HTR-8/SVneo (cell line): ENCODE results near the gene EPB41L5.
"Not testable (repeated sequence)": the region's sequence is repeated elsewhere in the genome, so short reads cannot be mapped to it uniquely, and the experiment has no call there.

Source experiments
- DNase-seq: peaks from one replicate; pipeline ENCODE4 v3.0.0; 2011; ENCODE audit warnings: low spot score, mixed read lengths; ENCODE audit not compliant: insufficient read length
- FAIRE-seq: peaks from 2 replicates; lab custom pipeline; 2011; peaks lifted over from hg19 to GRCh38; lab: Jason Lieb, UNC

Gene EPB41L5

DNA sequence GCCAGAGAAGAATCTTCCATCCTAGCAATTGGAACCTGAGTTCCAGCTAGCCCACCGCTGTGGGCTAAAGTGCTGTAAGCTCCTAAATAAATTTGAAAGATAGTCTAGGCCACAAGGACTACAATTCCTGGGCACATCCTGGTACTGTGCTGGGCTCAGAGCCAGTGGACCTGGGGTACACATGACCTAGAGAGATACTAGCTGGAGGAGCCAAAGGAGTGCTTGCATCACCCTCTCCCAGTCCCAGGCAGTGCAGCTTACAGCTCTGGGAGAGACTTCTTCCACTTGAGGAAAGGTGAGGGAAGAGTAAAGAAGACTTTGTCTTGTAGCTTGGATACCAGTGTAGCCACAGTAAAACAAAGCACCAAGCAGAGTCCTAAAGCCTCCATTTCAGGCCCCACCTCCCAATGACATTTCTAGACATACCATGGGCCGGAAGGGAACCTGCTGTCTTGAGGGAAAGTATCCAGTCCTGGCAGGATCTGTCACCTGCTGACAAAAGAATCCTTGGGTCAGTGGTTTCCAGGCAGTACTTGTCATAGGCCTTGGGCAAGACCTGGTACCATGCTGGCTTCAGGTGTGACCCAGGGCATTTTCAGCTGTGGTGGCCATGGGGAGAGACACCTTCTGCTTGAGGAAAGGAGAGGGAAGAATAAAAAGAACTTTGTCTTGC, 120.8 kb downstream of the EPB41L5 start:
- DNase-seq (no peak), FAIRE-seq (no peak)

DNA sequence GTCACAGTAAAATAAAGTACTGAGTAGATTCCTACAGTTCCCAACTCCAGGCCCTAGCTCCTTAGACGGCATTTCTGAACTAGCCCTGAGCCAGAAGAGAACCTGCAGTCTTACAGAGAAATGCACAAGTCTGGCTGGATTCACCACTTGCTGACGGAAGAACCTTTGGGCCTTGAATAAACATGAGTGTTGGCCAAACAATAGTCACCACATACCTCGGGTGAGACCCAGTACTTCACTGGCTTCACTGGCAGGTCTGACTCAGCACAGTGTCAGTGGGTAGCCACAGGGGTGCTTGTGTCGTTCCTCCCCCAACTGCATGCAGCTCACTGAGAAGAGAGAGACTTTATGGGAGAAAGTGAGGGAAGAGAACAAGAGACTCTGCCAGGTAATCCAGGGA, 121.4 kb downstream of the EPB41L5 start:
- DNase-seq (peak; percentile 9), FAIRE-seq (no peak)

DNA sequence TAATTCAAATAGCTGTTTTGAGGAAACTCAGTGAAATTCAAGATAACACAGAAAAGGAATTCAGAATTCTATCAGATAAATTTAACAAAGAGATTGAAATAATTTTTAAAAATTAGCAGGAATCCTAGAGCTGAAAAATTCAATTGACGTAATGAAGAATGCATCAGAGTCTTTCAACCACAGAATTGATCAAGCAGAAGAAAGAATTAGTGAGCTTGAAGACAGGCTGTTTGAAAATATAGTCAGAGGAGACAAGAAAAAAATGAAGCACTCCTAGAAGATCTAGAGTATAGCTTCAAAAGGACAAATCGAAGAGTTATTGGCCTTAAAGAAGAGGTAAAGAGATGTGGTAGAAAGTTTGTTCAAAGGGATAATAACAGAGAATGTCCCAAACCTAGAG, 122.1 kb downstream of the EPB41L5 start:
- DNase-seq, result not testable (repeated sequence)

DNA sequence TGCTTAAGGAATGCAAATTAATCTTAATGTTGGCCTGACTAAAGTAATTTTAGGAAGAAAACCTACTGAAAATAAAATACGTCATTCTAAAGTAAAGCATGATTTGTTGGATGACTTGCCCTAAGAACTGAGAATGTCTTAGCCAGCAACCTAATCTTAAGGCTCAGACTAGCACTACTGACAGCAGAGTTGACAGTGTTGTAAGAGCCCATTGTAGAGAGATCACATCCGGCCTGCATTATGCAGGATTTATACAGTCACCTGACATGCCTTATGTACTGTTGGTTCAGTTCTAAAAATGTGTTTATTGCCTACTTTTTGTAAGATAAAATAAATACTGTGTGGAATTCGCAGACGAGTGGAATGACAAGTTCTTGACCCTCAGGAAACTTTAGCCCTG, 128.0 kb downstream of the EPB41L5 start:
- DNase-seq (no peak), FAIRE-seq (no peak)

More for the DNA sequence above, 122.1 kb downstream of the EPB41L5 start:
- FAIRE-seq, result not testable (repeated sequence)

DNA sequence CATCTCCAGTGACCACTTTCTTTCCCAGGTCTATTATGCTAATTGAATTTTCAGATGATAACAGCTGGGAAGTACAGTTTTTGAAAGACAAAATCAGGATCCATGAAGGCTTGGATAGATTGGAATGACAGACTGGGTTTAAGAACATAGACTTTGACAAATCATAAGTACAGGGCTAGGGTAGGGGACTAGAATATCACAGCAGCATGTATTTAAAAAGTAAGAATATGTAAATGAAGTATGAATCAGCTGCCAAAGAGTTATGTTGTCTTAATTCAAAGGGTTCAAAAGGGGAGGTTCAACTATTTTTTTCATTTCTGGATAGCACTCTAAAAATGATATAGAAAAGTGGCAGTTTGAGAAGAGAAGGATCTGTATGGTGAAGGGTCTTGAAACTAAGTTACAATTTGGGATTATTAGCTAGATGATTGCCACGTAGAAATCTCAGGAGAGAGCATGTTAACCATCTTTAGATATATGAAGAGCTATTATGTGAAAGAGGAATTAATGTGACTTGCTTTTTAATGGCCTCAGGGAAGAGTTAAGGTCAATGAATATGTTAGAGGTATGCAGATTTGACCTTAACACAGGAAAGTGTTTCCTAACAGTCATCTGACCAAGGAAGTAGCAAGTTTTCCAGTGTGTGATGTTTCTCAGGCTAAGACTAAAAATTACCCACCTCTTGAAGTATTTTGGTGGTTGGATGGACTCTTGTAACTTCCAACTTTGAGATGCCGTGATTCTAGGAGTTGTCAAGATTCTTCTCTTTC, 128.6 kb downstream of the EPB41L5 start:
- no peak for FAIRE-seq
- DNase-seq, result no peak

DNA sequence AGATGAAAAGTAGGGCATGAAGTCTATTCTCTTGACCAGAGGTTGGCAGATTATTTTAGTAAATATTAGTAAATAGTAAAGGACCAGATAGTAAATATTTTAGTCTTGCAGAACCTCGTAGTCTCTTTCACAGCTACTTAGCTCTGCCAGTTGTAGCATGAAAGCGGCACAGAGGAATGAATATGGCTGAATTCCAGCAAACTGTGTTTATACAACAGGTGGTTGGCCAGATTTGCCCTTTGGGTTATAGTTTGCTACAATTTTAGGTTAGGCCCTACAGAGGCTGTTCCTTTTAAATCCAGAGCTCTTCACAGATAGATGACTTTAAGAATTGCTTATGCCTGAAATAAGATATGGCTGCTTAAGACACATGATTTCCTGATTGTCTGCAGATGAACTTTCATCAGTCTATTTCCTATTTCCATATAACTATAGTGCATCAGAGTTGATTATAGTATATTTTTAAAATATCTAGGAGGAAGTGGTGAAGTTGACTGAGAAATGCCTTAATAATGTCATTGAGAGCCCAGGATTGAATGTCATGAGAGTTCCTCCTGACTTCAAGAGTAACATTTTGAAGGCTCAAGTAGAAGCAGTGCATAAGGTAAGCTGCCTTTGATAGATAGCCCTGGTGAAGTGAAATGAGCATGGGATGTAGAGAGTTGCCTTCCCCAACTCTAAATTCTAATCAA, 129.8 kb downstream of the EPB41L5 start:
- DNase-seq (no peak), FAIRE-seq (no peak)

DNA sequence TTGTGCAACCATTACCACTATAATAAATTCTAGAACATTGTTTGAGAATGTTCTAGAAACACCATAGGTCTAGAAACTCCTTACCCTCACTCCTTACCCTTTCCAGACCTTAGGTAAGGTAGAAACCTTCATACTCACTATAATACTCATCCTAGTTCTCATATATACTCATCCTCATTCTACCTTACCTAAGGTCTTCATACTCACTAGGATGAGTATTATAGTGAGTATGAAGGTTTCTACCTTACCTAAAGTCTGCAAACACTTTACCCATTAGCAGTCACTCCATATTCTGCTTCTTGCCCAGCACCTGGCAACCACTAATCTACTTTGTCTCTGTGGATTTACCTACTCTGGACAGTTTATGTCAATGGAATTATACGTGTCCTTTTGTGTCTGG, 135.4 kb downstream of the EPB41L5 start:
- no peak for FAIRE-seq

DNA sequence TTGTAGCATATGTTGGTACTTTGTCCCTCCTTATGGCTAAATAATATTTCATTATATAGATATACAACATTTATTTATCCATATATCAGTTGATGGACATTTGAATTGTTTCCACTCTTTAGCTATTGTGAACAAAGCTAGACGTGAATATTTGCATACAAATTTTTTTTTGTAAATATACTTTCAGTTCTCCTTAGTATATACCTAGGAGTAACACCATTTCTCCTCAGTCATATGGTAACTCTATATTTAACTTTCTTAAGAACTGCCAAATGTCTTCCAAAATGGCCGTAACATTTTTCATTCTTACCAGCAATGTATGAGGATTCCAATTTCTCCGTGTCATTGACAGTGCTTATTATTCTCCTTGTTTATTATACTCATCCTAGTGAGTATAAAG, 135.8 kb downstream of the EPB41L5 start:
- FAIRE-seq (no peak), DNase-seq (no peak)

More for the DNA sequence above, 135.4 kb downstream of the EPB41L5 start:
- no peak for DNase-seq

DNA sequence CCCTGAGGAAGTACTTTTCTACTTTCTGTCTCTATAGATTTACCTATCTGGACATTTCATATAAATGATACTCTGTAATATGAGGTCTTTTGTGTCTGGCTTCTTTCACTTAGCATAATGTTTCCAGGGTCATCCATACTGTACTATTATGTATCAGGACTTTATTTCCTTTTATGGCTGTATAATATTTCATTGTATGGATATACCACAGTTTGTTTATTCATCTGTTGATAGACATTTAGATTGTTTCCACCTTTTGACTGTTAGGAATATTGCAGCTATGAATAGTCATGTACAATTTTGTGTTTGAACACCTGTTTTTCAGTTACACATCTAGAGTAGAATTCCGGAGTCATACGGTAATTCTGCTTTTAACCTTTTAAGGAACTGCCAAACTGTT, 136.5 kb downstream of the EPB41L5 start:
- no peak for FAIRE-seq
- no peak for DNase-seq

DNA sequence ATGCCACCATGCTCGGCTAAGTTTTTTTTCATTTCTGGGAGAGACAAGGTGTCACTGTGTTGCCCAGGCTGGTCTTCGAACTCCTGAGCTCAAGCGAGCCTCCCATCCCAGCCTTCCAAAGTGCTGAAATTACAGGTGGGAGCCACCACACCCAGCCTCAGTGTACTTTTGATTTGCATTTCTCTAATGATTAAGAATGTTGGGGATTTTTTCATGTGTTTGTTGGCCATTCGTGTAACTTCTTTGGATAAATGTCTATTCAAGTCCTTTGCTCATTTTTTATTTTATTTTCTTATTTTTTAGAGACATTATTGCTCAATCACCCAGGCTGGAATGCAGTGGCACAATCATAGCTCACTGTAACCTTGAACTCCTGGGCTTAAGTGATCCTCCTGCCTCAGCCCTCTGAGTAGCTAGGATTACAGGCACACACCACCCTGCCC, 137.2 kb downstream of the EPB41L5 start:
- DNase-seq (no peak), FAIRE-seq (no peak)

DNA sequence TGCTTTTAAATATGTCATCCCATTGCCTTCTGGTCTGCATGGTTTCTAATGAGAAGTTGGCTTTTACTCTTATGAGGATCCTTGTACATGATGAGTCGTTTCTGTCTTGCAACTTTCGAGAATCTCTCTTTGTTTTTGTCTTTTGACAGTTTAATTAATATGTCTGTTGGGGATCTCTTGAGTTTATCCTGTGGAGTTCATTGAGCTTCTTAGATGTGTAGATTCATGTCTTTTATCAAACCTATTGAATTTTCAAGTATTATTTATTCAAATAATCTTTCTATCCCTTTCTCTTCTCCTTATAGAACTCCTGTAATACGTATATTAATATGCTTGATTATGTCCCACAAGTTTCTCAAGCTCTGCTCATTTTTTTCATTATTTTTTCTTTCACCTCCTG, 142.4 kb downstream of the EPB41L5 start:
- DNase-seq (no peak), FAIRE-seq (no peak)

DNA sequence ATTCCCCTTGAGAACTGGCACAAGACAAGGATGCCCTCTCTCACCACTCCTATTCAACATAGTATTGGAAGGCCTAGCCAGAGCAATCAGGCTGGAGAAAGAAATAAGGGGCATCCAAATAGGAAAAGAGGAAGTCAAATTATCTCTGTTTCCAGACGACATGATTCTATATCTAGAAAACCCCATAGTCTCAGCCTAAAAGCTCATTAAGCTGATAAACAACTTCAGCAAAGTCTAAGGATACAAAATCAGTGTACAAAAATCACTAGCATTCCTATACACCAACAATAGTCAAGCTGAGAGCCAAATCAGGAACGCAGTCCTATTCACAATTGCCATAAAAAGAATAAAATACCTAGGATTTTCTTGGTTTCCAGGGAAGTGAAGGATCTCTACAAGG, 145.8 kb downstream of the EPB41L5 start:
- FAIRE-seq, DNase-seq: not testable (repeated sequence)

DNA sequence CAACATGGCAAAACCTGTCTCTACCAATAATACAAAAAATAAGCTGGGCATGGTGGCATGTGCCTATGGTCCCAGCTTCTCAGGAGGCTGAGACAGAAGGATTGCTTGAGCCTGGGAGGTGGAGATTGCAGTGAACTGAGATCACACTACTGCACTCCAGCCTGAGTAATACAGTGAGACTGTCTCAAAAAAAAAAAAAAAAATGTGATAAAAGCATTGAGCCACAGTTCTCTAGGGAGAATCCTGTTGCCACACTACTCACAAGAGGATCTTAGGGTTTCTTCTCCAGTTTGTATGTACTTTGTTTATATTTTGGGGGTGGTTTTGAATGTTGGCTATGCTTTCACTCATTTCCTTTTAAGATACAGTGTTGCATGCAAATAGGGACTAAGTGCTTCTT, 148.3 kb downstream of the EPB41L5 start:
- DNase-seq (no peak), FAIRE-seq (no peak)

DNA sequence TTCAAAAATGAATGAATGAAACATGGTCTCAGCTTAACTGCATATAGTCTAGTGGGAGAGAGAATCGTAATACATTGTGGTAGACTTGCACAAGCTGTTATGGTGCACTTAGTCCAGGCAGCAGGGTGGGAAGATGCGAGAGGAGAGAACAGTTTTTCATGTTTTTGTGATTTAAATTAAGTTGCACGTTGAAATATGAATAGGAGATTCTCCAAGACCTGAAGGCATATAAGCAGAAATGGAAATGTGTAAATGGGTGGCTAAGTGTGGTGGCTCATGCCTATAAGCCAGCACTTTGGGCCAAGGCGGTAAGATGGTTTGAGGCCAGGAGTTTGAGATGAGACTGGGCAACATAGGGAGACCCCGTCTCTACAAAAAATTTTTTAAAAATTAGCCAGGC, 149.8 kb downstream of the EPB41L5 start:
- no peak for FAIRE-seq

DNA sequence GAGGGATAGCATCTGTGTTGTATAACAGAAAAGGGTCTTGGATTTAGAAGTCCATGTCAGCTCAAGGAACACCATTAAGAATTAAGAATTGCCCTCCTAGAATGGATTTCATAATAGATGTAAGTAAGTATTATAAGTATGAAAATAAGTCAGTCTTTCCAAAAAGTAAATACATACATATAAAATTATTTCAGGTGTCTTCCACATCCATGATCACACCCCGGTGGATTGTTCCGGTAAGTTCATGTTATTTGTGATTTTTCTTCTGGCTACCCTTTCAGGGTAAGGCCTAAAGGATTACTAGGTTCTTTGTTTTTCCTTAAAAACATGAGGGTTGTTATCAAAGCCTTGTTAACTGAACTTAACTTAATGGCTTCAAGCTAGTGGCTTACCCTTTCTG, 154.4 kb downstream of the EPB41L5 start:
- FAIRE-seq, result no peak
- no peak for DNase-seq

More for the DNA sequence above, 149.8 kb downstream of the EPB41L5 start:
- DNase-seq, result no peak

DNA sequence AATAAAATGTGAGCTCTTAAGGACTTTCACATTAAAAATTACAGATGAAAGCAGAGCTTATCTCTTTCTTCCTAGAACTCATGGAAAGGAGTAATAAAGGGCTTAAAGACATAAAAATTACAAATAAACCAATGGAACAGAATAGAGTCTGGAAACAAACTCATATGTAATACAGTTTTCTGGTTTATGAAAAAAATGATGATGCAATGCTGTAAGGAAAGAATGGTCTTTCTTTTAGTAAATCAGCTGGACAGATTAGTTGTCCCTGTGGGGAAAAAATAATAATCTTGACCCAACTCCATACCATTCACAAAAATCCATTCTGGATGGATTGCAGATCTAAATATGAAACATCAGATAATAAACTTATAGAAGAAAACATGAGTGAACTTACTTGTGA, 156.1 kb downstream of the EPB41L5 start:
- no peak for FAIRE-seq
- DNase-seq, result no peak

DNA sequence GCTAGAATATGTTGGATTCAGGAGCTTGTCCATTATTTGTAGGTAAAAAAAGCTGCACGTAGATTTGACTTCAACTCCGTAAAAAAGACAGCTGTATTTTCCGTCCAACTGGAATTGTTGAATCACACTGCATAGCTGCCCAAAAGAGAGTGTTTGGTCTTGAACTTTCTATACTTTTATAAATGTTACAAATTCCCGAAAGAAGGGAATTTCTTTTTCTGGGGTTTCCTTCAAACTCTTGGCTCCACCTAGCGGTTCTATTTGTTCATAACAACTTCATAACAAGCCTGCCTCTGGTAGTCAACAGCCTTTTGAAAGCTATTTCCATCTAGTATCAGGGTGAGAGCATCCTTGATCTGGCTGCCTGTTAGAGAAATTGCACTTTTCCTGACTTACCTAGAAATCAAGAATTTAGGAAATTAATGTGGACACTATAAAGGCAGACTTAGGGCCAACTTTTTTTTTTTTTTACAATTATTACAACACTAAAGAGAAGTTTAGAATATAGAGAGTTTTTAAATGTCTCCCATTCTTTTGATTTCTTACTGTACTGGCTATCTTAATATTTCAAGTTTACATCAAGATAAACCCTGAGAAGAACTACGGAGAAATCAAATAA, 162.2 kb downstream of the EPB41L5 start:
- DNase-seq (peak; percentile 57), FAIRE-seq (no peak)

DNA sequence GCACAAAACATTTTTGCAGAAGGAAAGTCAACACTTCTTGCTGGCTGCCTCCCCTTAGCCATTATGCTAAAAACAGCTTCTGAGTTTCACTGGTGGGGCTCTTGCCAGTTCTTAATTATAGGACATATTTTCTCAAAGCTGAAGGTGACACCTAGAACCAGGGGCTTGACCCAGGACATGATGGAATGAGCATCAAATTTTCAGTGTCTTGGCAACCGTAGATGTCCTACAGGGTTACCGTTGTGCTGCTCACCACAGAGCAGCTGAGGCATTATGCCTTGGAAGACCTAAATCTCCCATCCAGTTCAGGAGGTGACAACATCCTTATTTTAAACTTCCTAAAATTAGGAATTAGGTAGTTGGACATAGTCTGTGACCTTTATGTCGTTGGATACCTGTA, 163.6 kb downstream of the EPB41L5 start:
- DNase-seq (no peak), FAIRE-seq (no peak)

DNA sequence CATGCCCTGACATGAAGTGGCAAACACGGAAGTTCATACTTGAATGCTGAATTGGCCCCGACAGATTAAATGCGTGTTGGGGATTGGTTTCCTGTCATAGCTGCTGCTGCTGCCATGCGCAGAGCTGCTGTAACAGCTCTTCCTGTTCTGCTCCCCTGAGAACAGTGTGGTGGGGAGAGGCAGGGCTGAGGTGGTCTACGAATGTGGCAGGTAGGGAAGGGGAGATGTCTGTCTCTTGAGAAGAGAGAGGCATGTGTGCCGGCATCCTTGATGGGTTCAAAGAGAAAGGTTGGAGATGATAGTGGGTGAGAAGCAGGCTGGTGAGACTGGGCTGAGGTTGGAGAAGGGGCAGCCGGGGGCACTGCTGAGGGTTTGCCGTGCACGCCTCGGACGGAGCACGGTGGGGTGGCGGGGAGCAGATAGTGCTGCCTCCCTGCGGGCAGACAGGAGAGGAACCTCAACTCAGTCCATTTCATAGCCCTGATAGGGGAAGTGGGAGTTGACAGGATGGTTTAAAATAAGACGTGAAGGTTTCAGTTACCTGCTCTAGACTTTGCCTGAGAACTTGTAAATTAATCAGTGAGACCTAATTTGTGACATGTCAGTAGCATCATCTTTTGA, 164.2 kb downstream of the EPB41L5 start:
- FAIRE-seq (no peak), DNase-seq (no peak)

DNA sequence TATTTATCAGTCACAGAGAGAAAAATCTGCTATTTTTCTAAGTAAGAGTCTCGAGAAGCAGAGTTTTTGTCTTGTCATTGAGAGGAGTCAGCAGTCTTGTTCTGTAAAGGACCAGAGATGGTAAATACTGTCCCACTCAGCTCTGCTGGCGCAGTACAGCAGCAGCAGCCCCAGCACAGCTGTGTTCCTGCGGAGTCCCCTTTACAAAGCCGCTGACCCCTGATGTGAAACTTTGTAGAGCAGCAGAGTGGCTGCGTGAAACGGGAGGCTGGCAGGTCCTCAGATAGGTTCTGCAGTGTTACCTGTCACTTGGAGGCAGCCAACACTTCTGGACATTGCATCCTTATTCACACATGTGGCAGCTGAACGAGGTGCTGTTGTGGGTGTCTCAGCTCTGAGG, 165.1 kb downstream of the EPB41L5 start:
- FAIRE-seq, result no peak
- DNase-seq, result no peak
